K562 (cell line): ENCODE measurements around the gene DTYMK. TPM values are rescaled to one million over a fixed set of nuclear protein-coding genes. Genes with fewer than 3 reads are reported as not detected.

Source experiments
- ATAC-seq: fragments of 200-7000 bp; cut with Tn5 transposase; 3 replicates; pipeline ENCODE4 v1.9.1; 2020; ENCODE audit warnings: moderate library complexity
- BruUV-seq: library from RNA; stranded (reverse); fragments of 400-500 nt; replicated peaks from 2 replicates; lab custom pipeline; 2021; lab: Mats Ljungman, UMichigan
- CTCF ChIA-PET: fragments of 300-600 bp; formaldehyde crosslinking; extraction: SDS; loops from one replicate; lab custom pipeline; 2021; ENCODE audit warnings: low intra/inter-chr PET ratio; lab: Yijun Ruan, JAX
- POLR2A ChIA-PET: fragments of 300-600, 350-650 bp; sonication (Branson Sonifier 250); formaldehyde crosslinking; extraction: SDS; loops from one replicate; lab custom pipeline; 2021; ENCODE audit warnings: antibody characterized with exemption, inconsistent platforms; lab: Yijun Ruan, JAX
- DNase-seq, 4 experiments: peaks; one replicate each; pipeline versions ENCODE4 v3.0.0 to v3.0.0-alpha.2; 2011 to 2018; ENCODE audit warnings: low spot score in 3 of 4, mixed read lengths in 3 of 4; ENCODE audit errors: extremely low read depth in 1 of 4
- FAIRE-seq: peaks from 2 replicates; lab custom pipeline; 2011; peaks lifted over from hg19 to GRCh38; lab: Jason Lieb, UNC
- H2AFZ ChIP-seq: 2 replicates; pipeline ENCODE4 v1.6.0; 2011; ENCODE audit warnings: low read depth, low read length, control low read depth, inconsistent platforms
- H3K27ac ChIP-seq: fragments of 200-600 bp; 3 replicates; pipeline ENCODE4 v1.8.0; 2011; ENCODE audit warnings: low read depth, mild to moderate bottlenecking, control low read depth, inconsistent platforms, low read length, moderate library complexity, mixed read lengths; ENCODE audit errors: extremely low read depth
- H3K27me3 ChIP-seq, 2 experiments: fragments of 300-600 bp in 1 of 2; 2 replicates in 1 of 2; 3 replicates in 1 of 2; pipeline versions ENCODE4 v1.6.0 to v1.8.0; 2011; ENCODE audit warnings: inconsistent platforms in 2 of 2, low read length in 2 of 2, mild to moderate bottlenecking in 1 of 2, mixed read lengths in 1 of 2, moderate library complexity in 1 of 2; ENCODE audit not compliant: control insufficient read depth in 2 of 2, insufficient read depth in 2 of 2
- H3K36me3 ChIP-seq: fragments of 300-600 bp; 3 replicates; pipeline ENCODE4 v1.8.0; 2011; ENCODE audit warnings: mild to moderate bottlenecking, low read length, inconsistent platforms; ENCODE audit not compliant: control insufficient read depth, insufficient read depth
- H3K4me1 ChIP-seq, 2 experiments: fragments of 200-600 bp in 1 of 2; replicated peaks in 1 of 2; 2 replicates in 1 of 2; 3 replicates in 1 of 2; pipeline versions ENCODE4 v1.5.1 to v1.8.0; 2011; ENCODE audit warnings: inconsistent platforms in 2 of 2, low read length in 2 of 2, mild to moderate bottlenecking in 1 of 2, mixed read lengths in 1 of 2, moderate library complexity in 1 of 2; ENCODE audit not compliant: control insufficient read depth in 2 of 2, insufficient read depth in 2 of 2
- H3K4me2 ChIP-seq: 2 replicates; pipeline ENCODE4 v1.6.1; 2011; ENCODE audit warnings: low read length, control low read depth, inconsistent platforms, mixed read lengths; ENCODE audit not compliant: insufficient read depth
- H3K4me3 ChIP-seq: fragments of 200-600 bp; sonication (generic), shearing (Covaris generic); 2 replicates; pipeline ENCODE4 v1.5.1; 2016; ENCODE audit warnings: control low read depth, inconsistent platforms
- H3K79me2 ChIP-seq: fragments of 200-600 bp; 3 replicates; pipeline ENCODE4 v1.8.0; 2011; ENCODE audit warnings: low read length, inconsistent platforms; ENCODE audit not compliant: control insufficient read depth, insufficient read depth
- H3K9ac ChIP-seq, 2 experiments: 2 replicates each; pipeline versions ENCODE4 v1.6.0 to v1.6.1; 2011; ENCODE audit warnings: low read depth in 2 of 2, low read length in 2 of 2, control low read depth in 1 of 2, inconsistent platforms in 1 of 2, mild to moderate bottlenecking in 1 of 2, mixed read lengths in 1 of 2; ENCODE audit not compliant: insufficient read depth in 1 of 2
- H3K9me1 ChIP-seq: one replicate; pipeline ENCODE4 v1.6.0; 2011; ENCODE audit warnings: inconsistent platforms, mild to moderate bottlenecking, low read length, moderate library complexity; ENCODE audit not compliant: control insufficient read depth, insufficient read depth
- H3K9me3 ChIP-seq: replicated peaks from 2 replicates; pipeline ENCODE4 v1.5.1; 2011; ENCODE audit warnings: low read depth, low read length, inconsistent platforms; ENCODE audit not compliant: control insufficient read depth, insufficient read depth
- H4K20me1 ChIP-seq: replicated peaks from 2 replicates; pipeline ENCODE4 v1.6.1; 2011; ENCODE audit warnings: low read length, inconsistent platforms, mixed read lengths; ENCODE audit not compliant: control insufficient read depth, insufficient read depth
- ARNT ChIP-seq, 2 experiments: fragments of 450-650 bp; IDR thresholded peaks; 2 replicates each; pipeline ENCODE4 v1.6.1; 2016; ENCODE audit warnings: mild to moderate bottlenecking in 1 of 2
- C11orf30 ChIP-seq: fragments of 450-650 bp; IDR thresholded peaks from 2 replicates; pipeline ENCODE4 v1.6.1; 2016; ENCODE audit warnings: low read depth, mild to moderate bottlenecking
- CREBBP ChIP-seq: IDR thresholded peaks from one replicate; pipeline ENCODE4 v1.6.1; 2012; ENCODE audit warnings: low read depth, mild to moderate bottlenecking, control low read depth, inconsistent platforms, low read length
- EHMT2 ChIP-seq: fragments of 450-650 bp; IDR thresholded peaks from 2 replicates; pipeline ENCODE4 v1.6.1; 2018; ENCODE audit warnings: antibody characterized with exemption
- NFIC ChIP-seq: fragments of 450-650 bp; IDR thresholded peaks from 2 replicates; pipeline ENCODE4 v1.6.1; 2017; ENCODE audit warnings: mild to moderate bottlenecking, inconsistent platforms
- RNF2 ChIP-seq: sonication (generic); IDR thresholded peaks from 2 replicates; pipeline ENCODE4 v1.6.1; 2016
- ZC3H4 ChIP-seq: sonication (generic); formaldehyde crosslinking; IDR thresholded peaks from 2 replicates; pipeline ENCODE4 v1.9.0; 2021; ENCODE audit warnings: missing genetic modification reagents, borderline replicate concordance
- ZNF316 ChIP-seq: fragments of 450-650 bp; IDR thresholded peaks from 2 replicates; pipeline ENCODE4 v1.6.1; 2016
- WGBS: fragments of 100-300 bp; shearing (Covaris generic); methylation state at CpG from one replicate; pipeline ENCODE4 v1.1.6; 2016; ENCODE audit warnings: low coverage, mixed read lengths; ENCODE audit not compliant: insufficient coverage; ENCODE audit errors: missing lambda C conversion rate; 5-methylcytosine and 5-hydroxymethylcytosine counted together
- in situ Hi-C: fragments of 300-500 bp; cut with MboI; formaldehyde crosslinking; loops from 4 replicates; pipeline ENCODE4 v1.15.0; 2018; ENCODE audit warnings: inconsistent platforms, mixed read lengths
- intact Hi-C: fragments of 100-400 bp; cut with micrococcal nuclease; formaldehyde crosslinking; loops from 2 replicates; pipeline ENCODE4 v1.14.2; 2022
- polyA plus RNA-seq, 8 experiments: library from polyadenylated mRNA; depleted of rRNA in 4 of 8; stranded (reverse) in 5 of 8; unstranded in 3 of 8; fragments of >200 nt; fragmentation: Nextera tagmentation in 2 of 8; fragmentation: Illumina TruSeq in 1 of 8; extraction: Ambion mirVana in 2 of 8; extraction: Trizol in 1 of 8; gene quantifications; 2 replicates each; pipeline versions ENCODE4 v1.2.1 to v1.2.3, GENCODE V29; 2011 to 2014; ENCODE audit warnings: inconsistent platforms in 1 of 8, missing spikeins in 1 of 8
- total RNA-seq, 7 experiments: library from RNA; depleted of rRNA in 6 of 7; stranded (reverse); fragments of >200 nt in 6 of 7; fragmentation: Illumina TruSeq in 2 of 7; extraction: Trizol in 2 of 7; gene quantifications; 2 replicates each; pipeline versions ENCODE4 v1.2.1 to v1.2.3, GENCODE V29; 2011 to 2021; ENCODE audit warnings: low replicate concordance in 1 of 7

Gene DTYMK
- total and polyA plus RNA-seq, 9 of the 15 experiments (the other 6 are each of a cell fraction or from before 2014, with no cell fraction given), result 8.2 to 85.0 (median 47.9) TPM

GRCh38 chr2:241695651-241696050, 9.0 kb upstream of the DTYMK start (continued):
- TF ChIP-seq ARNT (IDR thresholded peaks at IDR 0.05), result no peak
- TF ChIP-seq RNF2, result no peak
- TF ChIP-seq CREBBP, result no peak
- no peak for TF ChIP-seq EHMT2

DNA sequence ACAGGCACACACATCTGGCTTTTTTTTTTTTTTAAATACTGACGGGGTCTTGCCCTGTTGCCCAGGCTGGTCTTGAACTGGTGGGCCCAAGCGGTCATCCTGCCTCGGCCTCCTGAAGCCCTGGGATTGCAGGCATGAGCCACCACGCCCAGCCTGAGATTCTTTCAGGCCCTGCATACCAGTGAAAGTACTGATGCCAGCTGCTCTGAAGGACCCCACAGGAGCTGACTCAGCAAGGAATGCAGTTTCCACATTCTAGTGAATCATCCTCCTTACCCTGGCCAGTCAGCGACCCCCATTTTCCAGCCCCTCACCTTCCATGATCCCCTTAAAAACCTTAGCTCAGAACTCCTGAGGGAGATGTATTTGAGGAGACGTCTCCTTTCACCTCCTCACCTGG, 5.8 kb upstream of the DTYMK start:
- Histone ChIP-seq H3K9ac (no peak overlapping the region), H3K9me3 (no peaks in the 10 kb centered on the region), H3K4me1 (no peaks in the 10 kb centered on the region; a peak in 3 of 5 replicates), H3K9me1 (no peaks in the 10 kb centered on the region), H3K36me3 (peaks cover 26% of the 10 kb centered on the region; the same call in 2 of the 3 replicates), H3K4me2 (no peak overlapping the region), H3K4me3 (no peak overlapping the region), H3K79me2 (peaks cover 12% of the 10 kb centered on the region), H3K27ac (no peak overlapping the region), H4K20me1 (no peaks in the 10 kb centered on the region), H3K27me3 (no peaks in the 10 kb centered on the region), H2AFZ (no peak overlapping the region)
- intact Hi-C loops (no loop called here), in situ Hi-C loops (no loop called here)
- TF ChIP-seq C11orf30 (0 out of 2 replicates have a peak, but pooled peaks have one; percentile 7), ZC3H4 (CRISPR knock-in tag) (no peak), NFIC (no peak), ZNF316 (0 out of 2 replicates have a peak, but pooled peaks have one; percentile 47)
- no peak for DNase-seq
- ATAC-seq, result no peak
- no TSS peak for BruUV-seq
- WGBS, result 88% methylated on average over 3 of the region's 6 CpGs
- no peak for FAIRE-seq
- ChIA-PET CTCF (no interaction called here), POLR2A (interaction anchor here (0.9 to 1.4 kb wide), 2 partner anchors 9 to 13 kb away, joined by 3 to 8 read pairs; partner anchors contain the start of gene ING5)
